ENCODE data around the gene EXOC6B.

The EXOC6B gene

DNA sequence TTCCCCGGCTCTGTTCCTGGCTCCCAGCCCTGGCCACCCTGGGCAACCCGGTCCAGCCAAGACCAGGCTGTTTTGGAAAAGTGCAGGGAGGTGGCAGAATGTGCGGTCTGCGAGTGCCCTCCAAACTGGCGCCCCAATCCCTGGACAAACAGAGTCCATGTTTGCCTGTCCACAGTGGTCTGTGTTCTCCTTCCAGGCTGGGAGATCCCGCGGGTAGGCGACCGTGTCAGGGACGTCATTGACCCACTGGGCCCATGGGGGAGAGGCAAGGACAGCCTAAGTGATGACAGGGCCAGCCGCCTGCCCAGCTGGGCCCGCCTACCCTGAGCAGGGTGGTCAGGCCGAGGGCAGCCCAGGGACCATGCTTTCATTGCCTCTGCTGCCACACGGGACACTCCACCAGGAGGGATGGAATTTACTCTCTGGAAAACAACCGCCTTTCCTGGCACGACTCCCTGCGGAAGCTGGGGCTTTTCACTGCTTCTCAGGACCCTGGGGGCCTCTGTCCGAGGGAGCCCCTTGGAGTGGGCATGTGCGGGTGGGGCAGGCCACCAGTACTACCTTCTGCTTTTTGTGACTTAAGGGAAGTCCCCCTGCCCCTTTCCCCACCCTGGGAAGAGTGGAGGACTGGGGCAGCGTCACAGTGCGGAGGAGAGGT lies 698.3 kb downstream of the EXOC6B start:
- no peak for DNase-seq

DNA sequence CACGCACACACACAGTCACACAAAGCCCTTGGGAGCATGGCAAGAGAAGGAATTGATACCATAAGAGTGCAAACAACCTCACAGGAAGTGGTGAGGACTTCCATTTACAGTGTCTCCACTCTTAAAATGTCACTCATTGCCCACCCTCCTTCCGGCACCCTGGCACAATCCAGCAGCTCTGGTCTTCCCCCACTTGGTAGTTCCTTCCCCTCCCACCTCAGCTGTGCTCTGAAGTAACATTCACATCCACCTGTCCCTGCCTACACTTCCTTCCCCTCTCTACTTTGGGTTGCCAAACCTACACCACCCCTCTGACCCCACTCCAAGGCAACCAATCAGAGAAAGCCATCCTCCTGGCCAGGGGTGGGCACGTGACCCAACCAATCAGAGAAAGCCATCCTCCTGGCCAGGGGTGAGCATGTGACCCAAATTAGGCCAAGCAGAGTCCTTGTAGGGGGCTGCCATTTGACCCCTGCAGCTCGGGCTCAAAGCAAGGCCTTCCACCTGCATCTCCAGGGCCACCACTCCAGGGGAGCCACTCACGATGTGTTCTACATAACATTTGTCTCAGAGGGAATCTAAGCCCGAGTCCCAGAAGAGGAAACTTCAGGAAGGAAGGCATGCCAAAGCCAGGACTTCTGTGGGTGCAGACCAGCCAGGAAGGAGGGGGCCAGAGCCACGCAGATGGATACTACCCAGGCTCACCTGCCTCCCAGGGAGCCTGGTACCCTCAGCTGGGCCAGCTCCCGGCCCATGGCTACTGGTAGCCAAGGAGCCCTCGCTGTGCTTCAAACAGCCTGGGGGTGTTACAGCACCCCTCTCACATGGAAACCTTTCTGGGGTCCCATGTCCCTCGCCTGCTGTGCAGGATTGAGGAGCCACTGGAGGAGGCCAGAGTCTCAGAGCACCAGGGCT lies 699.4 kb downstream of the EXOC6B start:
- no peak for DNase-seq

All from NCI-H1417 treated with DMSO at 0.1 percent for 48 hours (cell line).